Measurements from ENCODE around the gene KCNQ1.

The KCNQ1 gene

DNA sequence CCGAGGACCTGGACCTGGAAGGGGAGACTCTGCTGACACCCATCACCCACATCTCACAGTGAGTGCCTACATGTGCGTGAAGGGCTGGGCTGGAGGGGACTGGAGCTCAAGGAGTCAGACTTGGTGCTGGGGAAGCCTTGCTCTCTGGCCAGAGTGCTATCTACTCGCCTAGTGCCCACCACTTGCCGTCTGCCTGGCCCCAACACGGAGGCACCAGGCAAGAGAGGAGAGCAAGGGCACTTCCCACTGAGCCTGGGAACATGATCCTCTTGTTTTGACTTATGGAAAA, 217.2 kb downstream of the KCNQ1 start:
- H3K27me3 Mint-ChIP-seq = no peaks in the 10 kb centered on the region
- H3K27ac Mint-ChIP-seq = no peak overlapping the region
- peaks cover 12% of the 10 kb centered on the region for H3K9me3 Mint-ChIP-seq
- peaks cover 43% of the 10 kb centered on the region for H3K36me3 Mint-ChIP-seq
- ATAC-seq (ENCODE audit: low read depth) (no peak), DNase-seq (ENCODE audit: low spot score in 2 of 2) (peak in 1 of 2 donors; percentile 4)
- no peak overlapping the region for H3K4me3 Mint-ChIP-seq
- H3K4me1 Mint-ChIP-seq = peaks cover 3% of the 10 kb centered on the region

- Mint-ChIP-seq H3K4me3 (no peak overlapping the region), H3K9me3 (peaks cover 11% of the 10 kb centered on the region), H3K4me1 (peaks cover 3% of the 10 kb centered on the region), H3K36me3 (peaks cover 39% of the 10 kb centered on the region), H3K27me3 (no peaks in the 10 kb centered on the region), H3K27ac (no peak overlapping the region)
- peak in 1 of 2 donors; percentile 6 for DNase-seq (ENCODE audit: low spot score in 2 of 2)
- ATAC-seq (ENCODE audit: low read depth) = no peak
Observed at GRCh38 chr11:2662430-2663299, 217.9 kb downstream of the KCNQ1 start.

- peak in 1 of 2 donors; percentile 3 for DNase-seq (ENCODE audit: low spot score in 2 of 2)
- Mint-ChIP-seq H3K9me3 (peaks cover 11% of the 10 kb centered on the region), H3K27me3 (no peaks in the 10 kb centered on the region), H3K4me1 (peaks cover 3% of the 10 kb centered on the region), H3K27ac (no peak overlapping the region), H3K4me3 (no peak overlapping the region), H3K36me3 (peaks cover 39% of the 10 kb centered on the region)
- no peak for ATAC-seq (ENCODE audit: low read depth)
Observed at GRCh38 chr11:2663506-2663905, 218.7 kb downstream of the KCNQ1 start.

- no peak for DNase-seq (ENCODE audit: low spot score in 2 of 2)
- Mint-ChIP-seq H3K36me3 (peaks cover 37% of the 10 kb centered on the region), H3K9me3 (peaks cover 8% of the 10 kb centered on the region), H3K27me3 (no peaks in the 10 kb centered on the region), H3K4me1 (peaks cover under 1% of the 10 kb centered on the region), H3K4me3 (no peak overlapping the region), H3K27ac (no peak overlapping the region)
- no peak for ATAC-seq (ENCODE audit: low read depth)
Observed at GRCh38 chr11:2663915-2664314, 219.1 kb downstream of the KCNQ1 start.

GRCh38 chr11:2664376-2664775, 219.6 kb downstream of the KCNQ1 start:
- DNase-seq (ENCODE audit: low spot score in 2 of 2) = peak in 1 of 2 donors; percentile 3
- peaks cover 5% of the 10 kb centered on the region for H3K9me3 Mint-ChIP-seq
- no peaks in the 10 kb centered on the region for H3K27me3 Mint-ChIP-seq
- H3K4me3 Mint-ChIP-seq = no peak overlapping the region
- H3K4me1 Mint-ChIP-seq = no peaks in the 10 kb centered on the region
- H3K36me3 Mint-ChIP-seq = peaks cover 32% of the 10 kb centered on the region
- no peak for ATAC-seq (ENCODE audit: low read depth)
- H3K27ac Mint-ChIP-seq = no peak overlapping the region

GRCh38 chr11:2664791-2665525, 220.2 kb downstream of the KCNQ1 start:
- peaks cover 5% of the 10 kb centered on the region for H3K9me3 Mint-ChIP-seq
- peaks cover 31% of the 10 kb centered on the region for H3K36me3 Mint-ChIP-seq
- H3K27ac Mint-ChIP-seq = no peak overlapping the region
- no peaks in the 10 kb centered on the region for H3K4me1 Mint-ChIP-seq
- DNase-seq (ENCODE audit: low spot score in 2 of 2) (peak in 1 of 2 donors; percentile 4), ATAC-seq (ENCODE audit: low read depth) (no peak)
- H3K27me3 Mint-ChIP-seq = no peaks in the 10 kb centered on the region
- H3K4me3 Mint-ChIP-seq = no peak overlapping the region

- Mint-ChIP-seq H3K4me3 (no peak overlapping the region), H3K27me3 (no peaks in the 10 kb centered on the region), H3K9me3 (peaks cover 5% of the 10 kb centered on the region), H3K4me1 (peaks cover 3% of the 10 kb centered on the region), H3K36me3 (peaks cover 23% of the 10 kb centered on the region), H3K27ac (no peak overlapping the region)
- ATAC-seq (ENCODE audit: low read depth) (no peak), DNase-seq (ENCODE audit: low spot score in 2 of 2) (peak in 1 of 2 donors; percentile 5)
Observed at GRCh38 chr11:2665526-2666400, 221.0 kb downstream of the KCNQ1 start.

- Mint-ChIP-seq H3K27me3 (no peaks in the 10 kb centered on the region), H3K36me3 (peaks cover 18% of the 10 kb centered on the region), H3K4me1 (peaks cover 6% of the 10 kb centered on the region), H3K27ac (no peak overlapping the region), H3K9me3 (no peaks in the 10 kb centered on the region), H3K4me3 (no peak overlapping the region)
- ATAC-seq (ENCODE audit: low read depth) (no peak), DNase-seq (ENCODE audit: low spot score in 2 of 2) (peak in 1 of 2 donors; percentile 4)
Observed at GRCh38 chr11:2666401-2666741, 221.6 kb downstream of the KCNQ1 start.

DNA sequence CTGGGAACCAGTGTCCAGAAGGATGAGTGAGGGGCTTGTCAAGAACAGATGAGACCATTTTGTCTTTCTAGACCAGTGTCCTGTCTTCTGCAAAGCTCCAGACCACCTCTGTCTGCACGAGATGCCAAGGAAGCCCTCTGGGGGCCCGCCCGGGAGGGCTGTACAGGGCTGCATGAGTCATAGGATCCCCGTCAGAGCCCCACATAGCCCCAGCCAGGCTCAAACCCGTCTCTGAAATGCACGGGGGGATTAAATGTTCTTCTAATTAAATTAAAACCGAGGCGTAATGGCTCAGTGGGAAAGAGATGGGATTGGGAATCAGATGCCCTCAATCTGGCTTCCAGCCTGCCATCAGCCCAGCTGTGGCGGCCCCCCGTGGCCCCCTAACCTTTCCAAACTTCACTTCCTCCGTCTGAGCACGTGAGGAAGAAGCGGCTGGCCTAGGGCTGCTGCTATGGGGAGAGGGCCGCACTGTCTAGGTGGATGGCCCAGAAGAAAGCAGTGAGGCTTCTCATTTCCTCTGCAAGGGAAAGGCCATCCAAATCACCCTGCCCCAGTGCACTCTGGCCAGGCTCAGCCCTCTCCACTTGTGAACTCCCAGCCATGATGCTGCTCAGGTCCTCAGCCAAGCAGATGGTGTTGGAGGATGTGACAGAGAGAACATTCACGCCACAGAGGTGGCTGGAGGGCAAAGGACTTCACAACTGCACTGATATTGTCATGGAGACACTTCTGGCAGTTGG, 222.2 kb downstream of the KCNQ1 start:
- Mint-ChIP-seq H3K9me3 (no peaks in the 10 kb centered on the region), H3K27ac (no peak overlapping the region), H3K27me3 (no peaks in the 10 kb centered on the region), H3K4me3 (no peak overlapping the region), H3K36me3 (peaks cover 18% of the 10 kb centered on the region), H3K4me1 (peaks cover 7% of the 10 kb centered on the region)
- ATAC-seq (ENCODE audit: low read depth) (no peak), DNase-seq (ENCODE audit: low spot score in 2 of 2) (no peak)

DNA sequence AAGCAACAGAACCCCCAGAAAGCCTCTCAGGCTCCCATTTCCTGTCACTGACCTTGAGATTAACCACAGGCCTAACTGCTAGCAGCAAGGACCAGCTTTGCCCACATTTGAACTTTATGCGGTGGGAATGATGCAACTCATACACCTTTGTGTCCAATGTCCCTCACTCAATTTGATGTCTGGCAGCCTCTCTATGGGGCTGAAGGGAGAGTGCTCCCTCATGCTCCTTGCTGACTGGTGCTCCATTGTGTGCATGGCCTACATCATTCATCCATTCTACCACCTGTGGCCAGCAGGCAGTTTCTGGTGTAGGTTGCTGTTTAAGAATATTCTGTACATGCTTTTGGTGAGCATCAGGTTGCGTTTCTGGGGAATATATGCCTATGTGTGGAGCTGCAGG, 223.1 kb downstream of the KCNQ1 start:
- DNase-seq (ENCODE audit: low spot score in 2 of 2) (no peak), ATAC-seq (ENCODE audit: low read depth) (no peak)
- peaks cover 7% of the 10 kb centered on the region for H3K4me1 Mint-ChIP-seq
- H3K27ac Mint-ChIP-seq = no peak overlapping the region
- H3K4me3 Mint-ChIP-seq = no peak overlapping the region
- peaks cover 13% of the 10 kb centered on the region for H3K36me3 Mint-ChIP-seq
- no peaks in the 10 kb centered on the region for H3K27me3 Mint-ChIP-seq
- no peaks in the 10 kb centered on the region for H3K9me3 Mint-ChIP-seq

- H3K9me3 Mint-ChIP-seq = no peaks in the 10 kb centered on the region
- ATAC-seq (ENCODE audit: low read depth) (no peak), DNase-seq (ENCODE audit: low spot score in 2 of 2) (no peak)
- no peaks in the 10 kb centered on the region for H3K27me3 Mint-ChIP-seq
- no peak overlapping the region for H3K4me3 Mint-ChIP-seq
- peaks cover 12% of the 10 kb centered on the region for H3K36me3 Mint-ChIP-seq
- H3K27ac Mint-ChIP-seq = no peak overlapping the region
- H3K4me1 Mint-ChIP-seq = peaks cover 12% of the 10 kb centered on the region
Observed at GRCh38 chr11:2668876-2669275, 224.1 kb downstream of the KCNQ1 start.

DNA sequence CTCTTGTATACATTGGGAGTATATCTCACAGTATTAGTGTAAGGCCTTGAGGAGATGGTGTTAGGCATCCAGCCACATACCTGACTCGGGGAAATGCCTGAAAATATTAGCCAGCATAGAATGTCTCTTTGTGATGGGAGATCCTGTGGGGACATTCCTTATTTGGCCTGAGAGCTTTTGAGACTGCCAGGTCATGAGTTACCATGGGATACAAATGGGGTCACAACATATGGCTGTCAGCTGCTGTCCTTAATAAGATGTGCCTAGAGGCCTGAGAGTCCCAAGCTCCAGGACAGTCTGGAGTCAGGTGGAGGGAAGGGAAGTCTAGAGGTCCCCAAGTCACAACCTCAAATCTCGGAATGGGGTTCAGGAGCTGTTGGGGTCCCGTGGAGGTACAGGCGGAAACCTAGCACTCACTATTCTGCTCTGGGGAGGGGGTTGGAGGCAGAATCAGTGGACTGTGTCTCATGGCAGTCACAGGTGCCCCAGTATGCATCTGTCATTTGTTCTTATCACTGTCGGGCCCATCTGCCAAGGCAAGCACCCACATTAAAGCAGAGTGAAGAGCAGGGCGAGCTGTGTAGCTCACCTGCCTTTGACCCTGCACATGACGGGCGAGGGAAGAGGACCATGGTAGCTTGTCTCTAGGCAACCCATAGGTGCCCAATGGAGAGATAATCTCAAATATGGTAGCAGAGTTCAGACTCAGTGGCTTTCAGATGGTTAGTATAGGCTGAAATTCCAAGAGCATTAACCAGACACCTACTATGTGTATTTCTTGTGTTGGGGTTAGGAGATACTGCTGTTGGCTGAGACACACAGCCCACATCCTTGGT, 225.0 kb downstream of the KCNQ1 start:
- Mint-ChIP-seq H3K4me1 (peaks cover 12% of the 10 kb centered on the region), H3K36me3 (peaks cover 8% of the 10 kb centered on the region), H3K27ac (no peak overlapping the region), H3K9me3 (no peaks in the 10 kb centered on the region), H3K4me3 (no peak overlapping the region), H3K27me3 (no peaks in the 10 kb centered on the region)
- ATAC-seq (ENCODE audit: low read depth) (no peak), DNase-seq (ENCODE audit: low spot score in 2 of 2) (no peak)

Measured in memory B cell (primary cell).